GM19193 (cell line): ENCODE data around the gene CEBPE.

ENCODE experiments used
- POLR2A ChIP-seq: IDR thresholded peaks from 4 replicates; pipeline ENCODE4 v1.6.1; 2011; ENCODE audit not compliant: insufficient read depth, insufficient read length; ENCODE audit errors: extremely low read depth

The CEBPE gene

DNA sequence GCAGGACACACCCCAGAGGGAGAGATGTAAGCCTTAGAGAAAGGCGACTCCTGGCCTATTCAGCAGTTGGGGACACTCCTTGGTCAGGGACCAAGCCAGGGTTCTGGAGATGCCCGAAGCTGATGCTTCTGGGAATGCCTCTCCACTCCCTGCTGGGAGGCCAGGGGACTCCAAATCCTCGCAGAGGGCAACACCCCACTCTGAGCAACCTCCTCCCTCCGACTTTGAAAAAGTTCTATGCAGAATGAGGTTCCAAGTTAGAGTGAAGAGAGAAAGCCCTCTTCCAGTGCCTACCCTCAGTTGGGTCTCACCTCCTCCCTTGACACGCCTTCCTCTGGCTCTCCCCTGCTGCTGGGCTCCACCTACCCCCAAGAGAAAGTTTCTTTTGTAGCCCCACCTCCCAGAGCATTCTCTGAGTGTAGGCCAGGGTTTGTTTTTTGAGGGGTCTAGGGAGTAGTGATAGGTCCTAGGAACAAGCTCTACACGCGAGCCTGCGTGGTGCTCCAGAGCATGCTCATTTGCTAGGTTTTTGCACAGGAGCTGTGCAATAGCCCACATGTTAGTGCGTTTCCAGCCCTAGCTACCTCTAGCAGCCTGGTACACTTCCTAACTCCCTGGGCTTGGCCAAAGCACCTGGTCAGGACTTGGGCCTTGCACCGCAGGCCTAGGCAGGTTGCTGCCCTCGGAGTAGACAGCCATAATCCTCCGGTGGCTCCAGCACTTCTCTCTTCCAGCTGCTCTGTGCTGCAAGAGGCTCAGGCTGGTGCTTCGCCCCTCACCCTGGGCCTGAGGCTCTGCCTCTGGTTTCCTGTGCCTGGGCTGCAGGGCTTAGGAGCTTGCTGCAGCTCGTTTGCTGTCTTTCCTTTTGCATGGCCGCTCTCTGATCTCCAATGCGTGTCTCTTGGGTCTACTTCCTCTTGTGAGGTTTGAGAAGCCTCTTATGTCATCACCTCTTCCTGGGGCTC, 590 bp upstream of the CEBPE start:
- no peak for TF ChIP-seq POLR2A

DNA sequence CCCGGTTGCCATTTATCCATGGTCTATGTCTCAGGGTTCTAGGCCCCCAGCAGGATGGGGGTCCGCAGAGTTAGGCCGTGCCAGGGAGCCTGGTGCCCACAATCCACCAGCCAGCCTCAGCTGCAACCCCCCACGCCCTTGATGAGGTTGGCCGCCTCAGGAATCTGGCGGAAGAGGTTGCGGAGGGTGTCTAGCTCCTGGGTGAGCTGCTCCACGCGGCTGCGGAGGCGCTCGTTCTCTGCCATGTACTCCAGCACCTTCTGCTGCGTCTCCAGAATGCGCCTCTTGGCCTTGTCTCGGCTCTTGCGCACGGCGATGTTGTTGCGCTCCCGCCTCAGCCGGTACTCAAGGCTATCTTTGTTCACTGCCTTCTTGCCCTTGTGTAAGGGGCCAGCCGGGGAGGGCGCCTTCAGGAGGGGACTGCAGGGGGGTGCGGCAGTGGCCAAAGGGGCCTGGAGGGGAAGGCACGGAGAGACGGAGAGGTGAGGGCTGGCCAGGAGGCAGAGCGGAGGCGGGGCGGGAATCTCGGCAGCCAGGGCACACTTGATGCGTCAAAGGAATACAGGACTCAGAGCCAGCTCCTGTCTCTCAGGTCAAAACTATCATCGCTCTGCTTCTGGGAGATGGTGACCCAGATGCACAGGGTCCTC, 1.6 kb downstream of the CEBPE start:
- no peak for TF ChIP-seq POLR2A

DNA sequence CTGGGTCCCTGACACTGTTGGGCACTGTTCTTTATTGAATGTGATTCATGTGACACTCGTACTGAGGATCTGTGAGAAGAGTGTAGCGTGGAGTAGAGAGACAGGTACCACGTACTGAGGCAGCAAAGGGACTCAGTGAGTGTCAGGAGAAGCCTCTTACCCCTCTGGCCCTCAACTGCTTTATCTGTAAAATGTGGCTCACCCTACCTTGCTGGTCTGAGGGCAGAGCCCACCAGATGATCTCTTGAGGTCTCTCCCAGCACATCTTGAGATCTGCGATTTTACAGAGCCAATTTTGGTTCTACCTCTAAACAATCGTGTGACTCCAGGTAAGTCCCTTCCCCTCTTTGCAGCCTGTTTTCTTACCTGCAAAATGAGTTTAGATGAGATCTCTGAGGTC, 3.1 kb downstream of the CEBPE start:
- no peak for TF ChIP-seq POLR2A

DNA sequence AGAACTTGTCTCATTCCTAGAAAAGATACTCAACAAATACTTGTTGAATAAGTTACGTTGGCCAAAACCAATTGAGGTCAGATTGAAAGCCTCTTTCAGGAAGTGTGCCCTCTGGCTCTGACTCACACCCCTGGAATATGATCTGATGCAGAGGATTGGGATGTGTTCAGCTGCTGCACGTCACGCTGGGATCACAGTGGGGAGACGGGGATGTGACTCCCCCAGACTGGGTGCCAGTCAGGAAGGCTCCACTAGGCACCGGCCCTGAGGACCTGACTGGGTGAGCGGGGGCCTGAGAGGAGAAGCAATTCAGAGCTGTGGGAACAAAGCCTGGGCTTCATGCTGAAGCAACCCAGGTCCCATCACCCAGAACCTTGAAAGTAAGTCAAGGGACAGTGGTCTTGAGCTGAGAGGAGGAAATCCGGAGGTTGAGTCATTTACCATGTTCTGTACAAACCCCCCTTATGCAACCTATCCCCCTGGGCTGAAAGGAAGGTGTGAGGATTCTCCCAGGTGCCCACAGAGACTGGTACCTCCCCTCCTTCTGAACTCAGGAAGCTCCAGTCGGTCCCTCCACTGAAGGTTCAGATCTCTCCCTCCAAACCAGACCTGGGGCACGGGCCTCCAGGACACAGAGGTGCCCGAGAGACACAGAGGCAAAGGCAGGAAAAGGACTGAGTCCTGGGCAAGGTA, 3.9 kb downstream of the CEBPE start:
- no peak for TF ChIP-seq POLR2A

DNA sequence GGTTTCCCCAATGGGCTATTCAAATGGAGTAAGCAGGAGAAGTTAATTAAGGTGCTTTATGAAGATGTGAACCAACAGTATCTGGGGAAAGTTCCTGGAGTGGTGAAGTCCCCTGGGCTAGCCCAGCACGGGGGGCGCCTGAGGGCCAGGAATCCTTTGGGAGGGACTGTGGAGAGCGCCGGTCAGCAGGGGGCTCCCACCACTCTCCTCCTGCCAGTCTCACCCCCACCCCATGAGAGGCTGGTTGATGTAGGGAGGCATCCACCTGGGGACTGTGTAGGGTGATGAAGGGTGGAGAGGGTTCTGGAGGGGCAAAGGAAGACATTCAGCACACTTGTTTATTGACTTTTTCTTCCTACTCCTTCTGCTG, 4.4 kb downstream of the CEBPE start:
- no peak for TF ChIP-seq POLR2A

DNA sequence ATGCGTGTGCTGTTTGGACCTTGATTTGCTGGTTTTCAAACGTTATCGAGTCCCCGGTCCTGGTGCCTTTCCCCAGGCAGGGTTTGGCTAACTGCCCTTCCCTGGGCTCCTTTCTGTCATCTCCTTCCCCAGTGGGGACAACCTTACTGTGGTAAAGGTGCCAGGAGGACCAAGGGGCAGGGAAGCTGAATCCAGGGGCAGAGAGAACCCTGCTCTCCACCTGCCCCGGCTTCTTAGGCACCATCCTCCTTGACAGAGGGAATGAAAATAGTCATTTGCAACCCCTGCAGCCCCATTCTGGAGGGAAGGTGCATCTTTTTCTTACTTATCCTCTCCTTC, 5.0 kb downstream of the CEBPE start:
- no peak for TF ChIP-seq POLR2A

DNA sequence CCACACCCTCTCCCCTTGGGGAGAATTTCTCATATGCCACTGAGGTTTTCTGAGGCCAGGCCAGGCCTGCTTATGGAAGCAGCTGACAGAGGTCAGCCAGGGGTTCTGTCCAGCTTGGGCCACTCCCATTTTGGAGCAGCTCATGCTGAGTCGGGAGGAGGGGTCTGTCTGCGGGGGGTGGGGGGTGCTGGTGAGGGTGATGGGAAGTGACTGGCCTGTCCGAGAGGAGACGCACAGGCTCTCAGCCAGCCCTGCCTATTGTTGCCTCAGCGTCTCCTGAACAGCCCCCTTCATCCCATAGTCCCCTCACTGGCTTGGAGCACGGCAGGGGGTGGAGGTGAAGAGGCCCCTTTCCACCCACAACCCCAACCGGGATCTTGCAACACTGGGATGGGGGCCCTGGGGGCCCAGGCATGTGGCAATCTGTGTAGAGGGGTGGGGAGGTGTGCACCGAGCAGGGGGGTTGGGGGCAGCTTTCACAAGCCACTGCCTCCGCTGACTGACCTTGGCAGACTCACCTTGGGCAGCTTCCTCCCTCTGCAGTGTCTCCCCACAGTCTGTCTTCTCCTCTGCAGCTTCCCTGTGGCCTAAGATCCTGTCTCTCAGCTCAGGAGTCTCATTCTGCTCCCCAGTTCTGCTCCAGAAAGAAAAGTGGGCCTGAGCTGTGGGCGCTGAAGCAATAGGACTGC, 5.5 kb downstream of the CEBPE start:
- TF ChIP-seq POLR2A = no peak

DNA sequence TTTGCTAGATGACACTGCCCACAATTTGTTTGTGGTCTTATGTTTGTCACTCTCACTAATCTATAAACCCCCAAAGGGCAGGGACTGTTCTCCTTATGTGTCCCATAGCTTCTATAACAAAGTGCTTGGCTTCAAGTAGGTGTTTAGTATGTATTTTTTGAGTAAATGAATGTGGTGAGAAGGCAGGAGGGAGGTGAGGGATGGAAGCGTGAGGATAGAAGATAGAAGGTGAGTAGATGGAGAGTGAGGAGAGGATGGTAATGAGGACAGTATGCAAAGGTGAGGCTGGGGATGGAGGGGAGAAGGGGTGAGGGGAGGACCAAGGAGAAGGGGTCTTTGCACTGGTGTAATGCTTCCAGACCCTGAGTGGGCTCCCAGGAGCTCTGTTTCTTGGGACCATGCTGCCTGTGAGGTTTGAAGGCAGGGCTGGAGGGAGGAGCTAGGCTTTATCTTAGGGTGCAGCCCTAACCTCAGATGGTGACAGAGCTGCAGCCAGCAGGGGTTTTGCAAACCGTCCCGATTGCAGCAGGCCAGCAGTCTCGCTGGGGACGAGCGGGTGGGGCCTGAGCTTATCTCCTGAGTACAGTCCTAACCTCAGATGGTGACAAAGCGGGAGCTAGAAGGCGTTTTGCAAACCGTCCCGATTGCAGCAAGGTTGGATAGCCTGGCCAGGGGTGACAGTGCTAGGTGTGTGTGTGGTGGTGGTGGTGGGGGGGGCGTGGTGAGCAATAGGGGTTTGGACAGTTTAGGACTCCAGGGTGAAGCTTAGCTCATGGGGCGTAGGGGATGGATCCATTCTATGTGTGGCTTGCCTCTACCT, 6.5 kb downstream of the CEBPE start:
- no peak for TF ChIP-seq POLR2A

DNA sequence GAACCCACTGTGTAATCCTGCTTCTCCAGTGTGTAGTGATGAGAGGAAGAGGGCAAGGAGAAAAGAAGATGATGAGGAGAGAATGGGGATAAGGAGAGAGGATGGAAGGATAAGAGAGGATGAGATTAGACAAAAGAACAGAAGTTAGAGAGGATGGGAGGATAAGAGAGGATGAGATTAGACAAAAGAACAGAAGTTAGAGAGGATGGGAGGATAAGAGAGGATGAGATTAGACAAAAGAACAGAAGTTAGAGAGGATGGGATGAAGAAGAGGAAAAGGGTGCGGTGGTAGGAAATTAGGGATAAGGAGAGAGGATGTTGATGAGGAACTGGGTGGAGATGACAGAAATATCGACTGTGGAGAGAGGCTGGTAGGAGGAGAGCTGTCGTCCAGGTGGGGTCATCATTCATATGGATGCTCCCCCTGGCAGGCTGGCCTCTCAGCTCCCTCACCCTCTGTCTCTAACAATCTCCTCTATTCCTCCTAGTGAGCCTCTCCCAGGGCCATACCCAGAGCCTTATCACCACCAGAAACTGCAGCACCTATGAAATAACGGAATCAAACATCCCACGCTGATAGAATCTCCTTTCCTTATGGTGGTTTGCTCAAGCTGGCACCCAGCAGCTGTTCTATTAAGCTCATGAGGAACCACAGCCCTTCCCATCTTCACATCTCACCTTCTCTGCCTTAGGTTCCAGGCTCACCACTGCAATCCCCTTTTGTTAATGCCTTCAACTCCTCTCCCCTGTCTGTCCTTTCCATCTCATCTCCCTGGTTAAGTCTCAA, 8.3 kb downstream of the CEBPE start:
- no peak for TF ChIP-seq POLR2A

DNA sequence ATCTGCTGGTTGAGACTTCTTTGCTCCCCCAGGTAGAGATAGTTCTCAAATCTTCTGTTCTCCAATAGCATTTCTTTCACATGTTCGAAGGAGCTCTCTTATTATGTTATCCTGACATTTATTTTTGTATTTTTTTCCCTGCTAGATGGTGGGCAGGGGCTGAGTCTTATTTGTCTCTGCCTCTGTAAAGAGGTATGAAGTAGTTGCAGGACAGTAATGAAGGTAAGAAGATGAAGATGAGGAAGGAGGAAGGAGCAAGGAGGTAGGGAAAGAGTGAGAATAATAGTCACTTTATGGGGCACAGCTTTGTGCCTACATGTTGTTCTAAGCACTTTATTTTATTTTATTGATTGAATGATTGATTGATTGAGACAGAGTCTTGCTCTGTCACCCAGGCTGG, 9.3 kb downstream of the CEBPE start:
- no peak for TF ChIP-seq POLR2A

DNA sequence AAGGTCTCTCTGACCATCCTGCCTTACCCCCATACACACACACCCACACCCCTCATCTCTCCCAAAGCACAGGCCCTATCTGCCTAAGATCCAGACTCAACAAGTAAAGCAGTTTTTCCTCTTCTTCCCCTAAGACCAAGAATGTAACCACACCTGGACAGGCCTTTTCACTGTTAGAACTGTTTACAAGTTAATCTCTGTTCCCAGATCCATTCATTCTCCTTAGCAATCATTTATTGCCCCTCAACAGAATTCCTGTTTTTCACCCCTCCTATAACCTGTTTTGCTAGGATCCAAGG, 12.4 kb downstream of the CEBPE start:
- TF ChIP-seq POLR2A = no peak

DNA sequence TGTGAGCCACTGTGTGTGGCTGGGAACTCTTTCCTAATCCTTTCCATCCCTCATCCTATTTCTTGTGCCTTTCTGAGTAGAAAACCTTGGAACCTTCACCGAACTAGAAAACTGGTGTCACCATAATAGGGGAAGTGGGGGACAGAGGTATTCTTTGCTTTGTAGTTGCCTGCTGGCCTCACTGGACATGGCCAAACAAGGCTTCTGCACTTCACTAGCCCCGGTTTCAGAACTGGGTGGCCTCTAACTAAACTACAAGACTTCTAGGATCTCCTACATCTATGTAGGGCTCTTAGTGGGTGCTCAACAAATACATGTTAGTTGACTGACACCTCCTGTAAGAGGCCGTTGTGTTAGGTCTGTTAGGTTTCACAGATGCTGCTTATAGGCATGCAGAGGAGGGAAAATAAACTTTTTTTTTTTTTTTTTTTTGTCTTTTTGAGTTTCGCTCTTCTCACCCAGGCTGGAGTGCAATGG, 13.7 kb downstream of the CEBPE start:
- no peak for TF ChIP-seq POLR2A

DNA sequence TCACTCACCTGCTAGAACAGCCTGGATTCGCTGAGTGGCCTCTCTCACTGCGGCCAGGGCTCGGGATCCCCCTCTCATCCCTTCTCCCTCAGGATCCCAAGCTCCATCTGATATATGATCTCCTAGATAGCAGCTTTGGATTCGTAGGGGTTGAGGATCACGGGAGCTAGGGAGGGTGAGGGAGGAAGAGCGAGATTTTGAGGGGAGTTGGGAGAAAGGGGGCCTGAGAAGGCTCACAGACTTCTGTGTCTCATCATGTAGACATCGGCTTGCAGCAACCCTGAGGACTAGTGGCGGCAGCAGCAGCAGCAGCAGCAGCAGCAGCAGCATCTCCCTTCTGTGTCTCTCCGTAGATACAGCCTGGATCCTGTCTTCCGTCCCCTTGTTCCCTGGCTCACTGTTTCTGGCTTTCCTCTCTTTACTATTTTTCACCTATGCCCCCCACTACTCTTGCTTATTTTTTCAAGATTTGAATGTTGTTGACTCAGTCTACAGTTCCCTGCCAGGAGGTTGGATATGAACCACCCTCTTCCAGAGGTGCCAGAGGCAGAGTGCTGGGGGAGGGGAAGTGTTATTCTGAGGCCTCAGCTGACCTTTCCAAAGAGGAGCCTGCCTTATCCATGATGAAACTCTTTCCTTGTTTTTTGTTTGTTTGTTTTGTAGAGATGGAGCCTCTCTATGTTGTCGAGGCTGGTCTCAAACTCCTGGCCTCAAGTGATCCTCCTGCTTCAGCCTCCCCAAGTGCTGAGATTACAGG, 14.3 kb downstream of the CEBPE start, which contains the start of gene CIROP:
CIROP (minus strand) TSS at position 399 of the 757 bp plus-strand sequence; CDS start at position 330, 69 bp downstream.
- no peak for TF ChIP-seq POLR2A
